Activated T-helper 17 cell treated with anti-CD3 and anti-CD28 coated beads, Interleukin-2, amount 50 U/mL, for 72 hours (primary cell): ENCODE results near the gene SORCS2. TPM values are rescaled to one million over a fixed set of nuclear protein-coding genes. Genes with fewer than 3 reads are reported as not detected.

Experiments used
- ATAC-seq: fragments of 150-1000 bp; cut with Tn5 transposase; replicated peaks from 2 replicates; pipeline ENCODE4 v1.10.0; 2021; ENCODE audit warnings: mild to moderate bottlenecking, moderate library complexity
- H3K27ac Mint-ChIP-seq: one replicate; pipeline ENCODE4 v1.8.0; 2022; ENCODE audit warnings: mixed read lengths
- H3K27me3 Mint-ChIP-seq: one replicate; pipeline ENCODE4 v1.8.0; 2022; ENCODE audit warnings: mixed read lengths
- H3K36me3 Mint-ChIP-seq: one replicate; pipeline ENCODE4 v1.8.0; 2022; ENCODE audit warnings: low read depth, mild to moderate bottlenecking, mixed read lengths
- H3K4me1 Mint-ChIP-seq: one replicate; pipeline ENCODE4 v1.8.0; 2022; ENCODE audit warnings: mixed read lengths
- H3K4me3 Mint-ChIP-seq: one replicate; pipeline ENCODE4 v1.8.0; 2022; ENCODE audit warnings: mild to moderate bottlenecking, mixed read lengths
- H3K9me3 Mint-ChIP-seq: one replicate; pipeline ENCODE4 v1.8.0; 2022; ENCODE audit warnings: mixed read lengths
- total RNA-seq, 2 donors: library from RNA; stranded (reverse); gene quantifications; one replicate each; pipeline ENCODE4 v1.2.3, GENCODE V29; 2022

SORCS2 gene
- total RNA-seq, 2 donors from 2014 or later: 0.04 to 0.26 TPM

GRCh38 chr4:7240306-7240705 is 48.0 kb downstream of the SORCS2 start:
- H3K36me3 Mint-ChIP-seq: no peaks in the 10 kb centered on the region
- no peaks in the 10 kb centered on the region for H3K4me1 Mint-ChIP-seq
- H3K27ac Mint-ChIP-seq: no peak overlapping the region
- peaks cover 3% of the 10 kb centered on the region for H3K27me3 Mint-ChIP-seq
- no peak for ATAC-seq
- no peaks in the 10 kb centered on the region for H3K9me3 Mint-ChIP-seq
- no peak overlapping the region for H3K4me3 Mint-ChIP-seq

GRCh38 chr4:7241597-7242125 is 49.3 kb downstream of the SORCS2 start:
- no peaks in the 10 kb centered on the region for H3K4me1 Mint-ChIP-seq
- no peaks in the 10 kb centered on the region for H3K27me3 Mint-ChIP-seq
- no peaks in the 10 kb centered on the region for H3K36me3 Mint-ChIP-seq
- no peak for ATAC-seq
- no peak overlapping the region for H3K27ac Mint-ChIP-seq
- H3K4me3 Mint-ChIP-seq: no peak overlapping the region
- H3K9me3 Mint-ChIP-seq: no peaks in the 10 kb centered on the region

GRCh38 chr4:7242766-7243165 is 50.4 kb downstream of the SORCS2 start:
- Mint-ChIP-seq H3K4me1 (no peaks in the 10 kb centered on the region), H3K27ac (no peak overlapping the region), H3K27me3 (no peaks in the 10 kb centered on the region), H3K36me3 (no peaks in the 10 kb centered on the region), H3K9me3 (no peaks in the 10 kb centered on the region), H3K4me3 (no peak overlapping the region)
- ATAC-seq: no peak

GRCh38 chr4:7243609-7244330 is 51.4 kb downstream of the SORCS2 start:
- H3K4me1 Mint-ChIP-seq: no peaks in the 10 kb centered on the region
- H3K9me3 Mint-ChIP-seq: no peaks in the 10 kb centered on the region
- H3K36me3 Mint-ChIP-seq: no peaks in the 10 kb centered on the region
- no peak overlapping the region for H3K27ac Mint-ChIP-seq
- ATAC-seq: no peak
- H3K4me3 Mint-ChIP-seq: no peak overlapping the region
- H3K27me3 Mint-ChIP-seq: no peaks in the 10 kb centered on the region

GRCh38 chr4:7244331-7244665 is 52.0 kb downstream of the SORCS2 start:
- ATAC-seq: no peak
- Mint-ChIP-seq H3K4me3 (no peak overlapping the region), H3K9me3 (no peaks in the 10 kb centered on the region), H3K36me3 (no peaks in the 10 kb centered on the region), H3K4me1 (no peaks in the 10 kb centered on the region), H3K27ac (no peak overlapping the region), H3K27me3 (no peaks in the 10 kb centered on the region)

GRCh38 chr4:7244751-7245320 is 52.5 kb downstream of the SORCS2 start:
- no peak overlapping the region for H3K27ac Mint-ChIP-seq
- no peak for ATAC-seq

GRCh38 chr4:7247521-7247920 is 55.2 kb downstream of the SORCS2 start:
- H3K9me3 Mint-ChIP-seq: no peaks in the 10 kb centered on the region

More at GRCh38 chr4:7244751-7245320, 52.5 kb downstream of the SORCS2 start:
- Mint-ChIP-seq H3K9me3 (no peaks in the 10 kb centered on the region), H3K36me3 (no peaks in the 10 kb centered on the region), H3K27me3 (no peaks in the 10 kb centered on the region), H3K4me3 (no peak overlapping the region), H3K4me1 (no peaks in the 10 kb centered on the region)

GRCh38 chr4:7247946-7248345 is 55.6 kb downstream of the SORCS2 start:
- Mint-ChIP-seq H3K27ac (no peak overlapping the region), H3K9me3 (no peaks in the 10 kb centered on the region), H3K4me1 (no peaks in the 10 kb centered on the region), H3K36me3 (no peaks in the 10 kb centered on the region), H3K27me3 (peaks cover 7% of the 10 kb centered on the region), H3K4me3 (no peak overlapping the region)
- ATAC-seq: no peak

More at GRCh38 chr4:7247521-7247920, 55.2 kb downstream of the SORCS2 start:
- H3K4me3 Mint-ChIP-seq: no peak overlapping the region
- peaks cover 7% of the 10 kb centered on the region for H3K27me3 Mint-ChIP-seq
- no peak overlapping the region for H3K27ac Mint-ChIP-seq
- H3K36me3 Mint-ChIP-seq: no peaks in the 10 kb centered on the region
- H3K4me1 Mint-ChIP-seq: no peaks in the 10 kb centered on the region
- ATAC-seq: no peak

- no peak for ATAC-seq
- Mint-ChIP-seq H3K4me3 (no peak overlapping the region), H3K27me3 (peaks cover 7% of the 10 kb centered on the region), H3K27ac (no peak overlapping the region), H3K36me3 (no peaks in the 10 kb centered on the region), H3K9me3 (no peaks in the 10 kb centered on the region), H3K4me1 (no peaks in the 10 kb centered on the region)
These were observed 56.5 kb downstream of the SORCS2 start for GRCh38 chr4:7248857-7249256.

- Mint-ChIP-seq H3K27me3 (peaks cover 7% of the 10 kb centered on the region), H3K4me1 (no peaks in the 10 kb centered on the region), H3K36me3 (no peaks in the 10 kb centered on the region), H3K9me3 (no peaks in the 10 kb centered on the region), H3K27ac (no peak overlapping the region), H3K4me3 (no peak overlapping the region)
- ATAC-seq: no peak
These were observed 59.0 kb downstream of the SORCS2 start for GRCh38 chr4:7251321-7251720.

GRCh38 chr4:7252051-7252450 is 59.7 kb downstream of the SORCS2 start:
- Mint-ChIP-seq H3K27me3 (peaks cover 11% of the 10 kb centered on the region), H3K9me3 (no peaks in the 10 kb centered on the region), H3K4me1 (no peaks in the 10 kb centered on the region), H3K4me3 (no peak overlapping the region), H3K36me3 (no peaks in the 10 kb centered on the region), H3K27ac (no peak overlapping the region)
- ATAC-seq: no peak

GRCh38 chr4:7252510-7253340 is 60.4 kb downstream of the SORCS2 start:
- no peaks in the 10 kb centered on the region for H3K9me3 Mint-ChIP-seq
- ATAC-seq: no peak
- H3K27ac Mint-ChIP-seq: no peak overlapping the region
- no peaks in the 10 kb centered on the region for H3K36me3 Mint-ChIP-seq
- peaks cover 12% of the 10 kb centered on the region for H3K27me3 Mint-ChIP-seq
- no peaks in the 10 kb centered on the region for H3K4me1 Mint-ChIP-seq
- no peak overlapping the region for H3K4me3 Mint-ChIP-seq

GRCh38 chr4:7253341-7253700 is 61.0 kb downstream of the SORCS2 start:
- Mint-ChIP-seq H3K9me3 (no peaks in the 10 kb centered on the region), H3K27me3 (peaks cover 12% of the 10 kb centered on the region), H3K4me1 (no peaks in the 10 kb centered on the region), H3K36me3 (no peaks in the 10 kb centered on the region), H3K4me3 (no peak overlapping the region), H3K27ac (no peak overlapping the region)
- ATAC-seq: no peak

GRCh38 chr4:7253837-7254236 is 61.5 kb downstream of the SORCS2 start:
- Mint-ChIP-seq H3K4me3 (no peak overlapping the region), H3K27me3 (peaks cover 12% of the 10 kb centered on the region), H3K27ac (no peak overlapping the region), H3K36me3 (no peaks in the 10 kb centered on the region), H3K4me1 (no peaks in the 10 kb centered on the region), H3K9me3 (no peaks in the 10 kb centered on the region)
- ATAC-seq: no peak
